Measurements from ENCODE around the gene BMP6.

DNA sequence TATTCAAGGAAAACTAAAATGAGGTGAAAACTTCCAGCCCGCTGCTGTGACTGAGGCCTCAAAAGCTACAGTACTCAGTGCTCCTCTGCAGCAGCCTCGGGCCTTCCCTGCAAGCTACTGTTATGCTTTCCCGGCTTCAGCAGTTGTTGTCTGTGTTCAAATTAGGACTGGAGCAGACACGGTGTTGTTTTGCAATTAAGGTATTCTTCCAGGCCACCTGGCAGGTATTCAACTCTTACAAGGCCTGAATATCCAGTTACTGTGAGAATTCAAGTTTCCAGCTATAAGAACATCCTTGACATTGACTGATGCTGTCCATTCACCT, 174.0 kb downstream of the BMP6 start:
- TF ChIP-seq POLR2A (IDR thresholded peaks at IDR 0.05) = no peak
- TF ChIP-seq, protein P1, sequence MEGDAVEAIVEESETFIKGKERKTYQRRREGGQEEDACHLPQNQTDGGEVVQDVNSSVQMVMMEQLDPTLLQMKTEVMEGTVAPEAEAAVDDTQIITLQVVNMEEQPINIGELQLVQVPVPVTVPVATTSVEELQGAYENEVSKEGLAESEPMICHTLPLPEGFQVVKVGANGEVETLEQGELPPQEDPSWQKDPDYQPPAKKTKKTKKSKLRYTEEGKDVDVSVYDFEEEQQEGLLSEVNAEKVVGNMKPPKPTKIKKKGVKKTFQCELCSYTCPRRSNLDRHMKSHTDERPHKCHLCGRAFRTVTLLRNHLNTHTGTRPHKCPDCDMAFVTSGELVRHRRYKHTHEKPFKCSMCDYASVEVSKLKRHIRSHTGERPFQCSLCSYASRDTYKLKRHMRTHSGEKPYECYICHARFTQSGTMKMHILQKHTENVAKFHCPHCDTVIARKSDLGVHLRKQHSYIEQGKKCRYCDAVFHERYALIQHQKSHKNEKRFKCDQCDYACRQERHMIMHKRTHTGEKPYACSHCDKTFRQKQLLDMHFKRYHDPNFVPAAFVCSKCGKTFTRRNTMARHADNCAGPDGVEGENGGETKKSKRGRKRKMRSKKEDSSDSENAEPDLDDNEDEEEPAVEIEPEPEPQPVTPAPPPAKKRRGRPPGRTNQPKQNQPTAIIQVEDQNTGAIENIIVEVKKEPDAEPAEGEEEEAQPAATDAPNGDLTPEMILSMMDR (IDR thresholded peaks at IDR 0.05) = no peak
- TF ChIP-seq EP300 (IDR thresholded peaks at IDR 0.05) = no peak

Data from ovary (tissue), 3 donors.